H9 (cell line): ENCODE results near the gene TMBIM6. TPM values are rescaled to one million over a fixed set of nuclear protein-coding genes. Genes with fewer than 3 reads are reported as not detected.

Experiments used
- DNase-seq: peaks from one replicate; pipeline ENCODE4 v3.0.0-alpha.2; 2017
- H2AFZ ChIP-seq: one replicate; pipeline ENCODE4 v1.6.1; 2013; ENCODE audit warnings: mild to moderate bottlenecking, low read length, control low read depth, moderate library complexity
- H2AK5ac ChIP-seq: 2 replicates; pipeline ENCODE4 v1.6.1; 2013; ENCODE audit warnings: low read length, control low read depth, mixed read lengths; ENCODE audit not compliant: insufficient read length
- H2BK120ac ChIP-seq: one replicate; pipeline ENCODE4 v1.6.1; 2013; ENCODE audit warnings: low read depth, mild to moderate bottlenecking, low read length, control low read depth, inconsistent platforms; ENCODE audit not compliant: poor library complexity, severe bottlenecking
- H2BK12ac ChIP-seq: 2 replicates; pipeline ENCODE4 v1.6.1; 2013; ENCODE audit warnings: low read length, control low read depth, mixed read lengths, low read depth; ENCODE audit not compliant: insufficient read length
- H2BK15ac ChIP-seq: 2 replicates; pipeline ENCODE4 v1.6.1; 2013; ENCODE audit warnings: low read depth, low read length, control low read depth
- H2BK20ac ChIP-seq: one replicate; pipeline ENCODE4 v1.6.1; 2013; ENCODE audit warnings: low read depth, mild to moderate bottlenecking, low read length, control low read depth, inconsistent platforms; ENCODE audit not compliant: poor library complexity, severe bottlenecking
- H2BK5ac ChIP-seq: 2 replicates; pipeline ENCODE4 v1.6.1; 2013; ENCODE audit warnings: low read length, control low read depth, mixed read lengths; ENCODE audit not compliant: insufficient read length
- H3K14ac ChIP-seq: 2 replicates; pipeline ENCODE4 v1.6.1; 2013; ENCODE audit warnings: low read length, control low read depth; ENCODE audit not compliant: insufficient read depth
- H3K18ac ChIP-seq: 2 replicates; pipeline ENCODE4 v1.6.1; 2013; ENCODE audit warnings: low read depth, mild to moderate bottlenecking, mixed read lengths, low read length, control low read depth; ENCODE audit not compliant: insufficient read length
- H3K23ac ChIP-seq: 2 replicates; pipeline ENCODE4 v1.6.1; 2013; ENCODE audit warnings: low read length, control low read depth, mixed read lengths, low read depth; ENCODE audit not compliant: insufficient read length
- H3K23me2 ChIP-seq: 2 replicates; pipeline ENCODE4 v1.6.1; 2013; ENCODE audit warnings: low read depth, mild to moderate bottlenecking, mixed read lengths, low read length, control low read depth; ENCODE audit not compliant: insufficient read length, poor library complexity, severe bottlenecking
- H3K27ac ChIP-seq: 2 replicates; pipeline ENCODE4 v1.5.1; 2013; ENCODE audit warnings: low read length, control low read depth, mixed read lengths, low read depth; ENCODE audit not compliant: insufficient read length
- H3K27me3 ChIP-seq: 2 replicates; pipeline ENCODE4 v1.6.1; 2013; ENCODE audit warnings: low read length, control low read depth, inconsistent platforms; ENCODE audit not compliant: insufficient read depth
- H3K4ac ChIP-seq: 2 replicates; pipeline ENCODE4 v1.6.1; 2013; ENCODE audit warnings: low read depth, mild to moderate bottlenecking, control low read depth, inconsistent platforms, low read length, moderate library complexity
- H3K4me1 ChIP-seq: 2 replicates; pipeline ENCODE4 v1.6.1; 2013; ENCODE audit warnings: low read length, control low read depth, inconsistent platforms; ENCODE audit not compliant: insufficient read depth
- H3K4me2 ChIP-seq: 2 replicates; pipeline ENCODE4 v1.6.1; 2013; ENCODE audit warnings: low read length, control low read depth, mixed read lengths; ENCODE audit not compliant: insufficient read length, insufficient read depth
- H3K56ac ChIP-seq: 2 replicates; pipeline ENCODE4 v1.6.1; 2013; ENCODE audit warnings: low read depth, mild to moderate bottlenecking, mixed read lengths, low read length, control low read depth; ENCODE audit not compliant: insufficient read length
- H3K79me1 ChIP-seq: 2 replicates; pipeline ENCODE4 v1.6.1; 2013; ENCODE audit warnings: low read depth, mild to moderate bottlenecking, moderate library complexity, low read length, control low read depth, inconsistent platforms; ENCODE audit not compliant: insufficient read depth, poor library complexity, severe bottlenecking
- H3K79me2 ChIP-seq: 2 replicates; pipeline ENCODE4 v1.6.1; 2013; ENCODE audit warnings: low read length, control low read depth, inconsistent platforms; ENCODE audit not compliant: insufficient read depth
- H3K9ac ChIP-seq: 2 replicates; pipeline ENCODE4 v1.6.1; 2013; ENCODE audit warnings: low read length, control low read depth, mixed read lengths; ENCODE audit not compliant: insufficient read length; ENCODE audit errors: extremely low read depth
- H3K9me3 ChIP-seq: one replicate; pipeline ENCODE4 v1.6.1; 2013; ENCODE audit warnings: low read depth, low read length, inconsistent platforms; ENCODE audit not compliant: control insufficient read depth
- H3T11ph ChIP-seq: one replicate; pipeline ENCODE4 v1.6.1; 2013; ENCODE audit warnings: mild to moderate bottlenecking, low read length, control low read depth, inconsistent platforms
- H4K20me1 ChIP-seq: one replicate; pipeline ENCODE4 v1.6.1; 2013; ENCODE audit not compliant: control insufficient read depth, insufficient read length, insufficient read depth
- H4K5ac ChIP-seq: 2 replicates; pipeline ENCODE4 v1.6.1; 2013; ENCODE audit warnings: low read depth, mild to moderate bottlenecking, mixed read lengths, low read length, control low read depth; ENCODE audit not compliant: insufficient read length
- H4K8ac ChIP-seq: replicated peaks from 2 replicates; pipeline ENCODE4 v1.6.1; 2013; ENCODE audit warnings: low read length, control low read depth, mixed read lengths, low read depth; ENCODE audit not compliant: insufficient read length
- H4K91ac ChIP-seq: 2 replicates; pipeline ENCODE4 v1.6.1; 2013; ENCODE audit warnings: low read depth, mild to moderate bottlenecking, moderate library complexity, mixed read lengths, low read length, control low read depth; ENCODE audit not compliant: insufficient read length
- H3K27ac Mint-ChIP-seq, 3 experiments: 2 replicates in 2 of 3; 3 replicates in 1 of 3; pipeline ENCODE4 v1.8.0; 2020 to 2021; ENCODE audit warnings: mixed read lengths in 3 of 3, mild to moderate bottlenecking in 1 of 3, moderate library complexity in 1 of 3
- H3K27me3 Mint-ChIP-seq: 2 replicates; pipeline ENCODE4 v1.8.0; 2021; ENCODE audit warnings: low read depth, mild to moderate bottlenecking, moderate library complexity, mixed read lengths
- H3K36me3 Mint-ChIP-seq, 3 experiments: 2 replicates in 2 of 3; 3 replicates in 1 of 3; pipeline ENCODE4 v1.8.0; 2020 to 2021; ENCODE audit warnings: low read depth in 3 of 3, mixed read lengths in 3 of 3; ENCODE audit not compliant: insufficient read depth in 1 of 3
- H3K4me1 Mint-ChIP-seq, 2 experiments: 2 replicates each; pipeline ENCODE4 v1.8.0; 2020; ENCODE audit warnings: mixed read lengths in 2 of 2
- H3K4me3 Mint-ChIP-seq, 2 experiments: 2 replicates in 1 of 2; 3 replicates in 1 of 2; pipeline ENCODE4 v1.8.0; 2020 to 2021; ENCODE audit warnings: mild to moderate bottlenecking in 2 of 2, mixed read lengths in 2 of 2, moderate library complexity in 1 of 2
- H3K9me3 Mint-ChIP-seq, 2 experiments: 2 replicates in 1 of 2; 3 replicates in 1 of 2; pipeline ENCODE4 v1.8.0; 2020; ENCODE audit warnings: mild to moderate bottlenecking in 2 of 2, mixed read lengths in 2 of 2, moderate library complexity in 1 of 2
- WGBS: extraction: QIAGEN DNeasy Blood & Tissue Kit; methylation state at CpG from one replicate; pipeline ENCODE4 v1.1.7; 2013; ENCODE audit warnings: missing lambda C conversion rate, low lambda C conversion rate, mixed read lengths; ENCODE audit not compliant: insufficient read length; ENCODE audit errors: extremely low coverage; 5-methylcytosine and 5-hydroxymethylcytosine counted together
- total RNA-seq: library from RNA; stranded (reverse); gene quantifications from 2 replicates; pipeline ENCODE4 v1.2.1, GENCODE V29; 2021
- TF ChIP-seq, protein P1 (sequence below): fragments of 200-600 bp; sonication (generic); conservative IDR thresholded peaks from 3 replicates; pipeline ENCODE4 v1.8.0; 2021; ENCODE audit warnings: antibody characterized with exemption, mild to moderate bottlenecking

TMBIM6 gene
- total RNA-seq, 1 experiment from 2014 or later, result 362 TPM

GRCh38 chr12:49702009-49702408, 39.3 kb upstream of the TMBIM6 start:
- H2BK15ac ChIP-seq, result no peak overlapping the region
- no peaks in the 10 kb centered on the region for H3K27me3 ChIP-seq
- H2AK5ac ChIP-seq, result no peak overlapping the region
- no peaks in the 10 kb centered on the region for H3K9me3 ChIP-seq
- no peaks in the 10 kb centered on the region for H3K9me3 Mint-ChIP-seq
- H3K4ac ChIP-seq, result no peak overlapping the region
- H4K5ac ChIP-seq, result no peak overlapping the region
- TF ChIP-seq, protein P1, sequence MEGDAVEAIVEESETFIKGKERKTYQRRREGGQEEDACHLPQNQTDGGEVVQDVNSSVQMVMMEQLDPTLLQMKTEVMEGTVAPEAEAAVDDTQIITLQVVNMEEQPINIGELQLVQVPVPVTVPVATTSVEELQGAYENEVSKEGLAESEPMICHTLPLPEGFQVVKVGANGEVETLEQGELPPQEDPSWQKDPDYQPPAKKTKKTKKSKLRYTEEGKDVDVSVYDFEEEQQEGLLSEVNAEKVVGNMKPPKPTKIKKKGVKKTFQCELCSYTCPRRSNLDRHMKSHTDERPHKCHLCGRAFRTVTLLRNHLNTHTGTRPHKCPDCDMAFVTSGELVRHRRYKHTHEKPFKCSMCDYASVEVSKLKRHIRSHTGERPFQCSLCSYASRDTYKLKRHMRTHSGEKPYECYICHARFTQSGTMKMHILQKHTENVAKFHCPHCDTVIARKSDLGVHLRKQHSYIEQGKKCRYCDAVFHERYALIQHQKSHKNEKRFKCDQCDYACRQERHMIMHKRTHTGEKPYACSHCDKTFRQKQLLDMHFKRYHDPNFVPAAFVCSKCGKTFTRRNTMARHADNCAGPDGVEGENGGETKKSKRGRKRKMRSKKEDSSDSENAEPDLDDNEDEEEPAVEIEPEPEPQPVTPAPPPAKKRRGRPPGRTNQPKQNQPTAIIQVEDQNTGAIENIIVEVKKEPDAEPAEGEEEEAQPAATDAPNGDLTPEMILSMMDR, result no peak
- H3T11ph ChIP-seq, result no peak overlapping the region
- H4K8ac ChIP-seq, result no peak overlapping the region
- no peak overlapping the region for H4K91ac ChIP-seq
- no peak overlapping the region for H2BK120ac ChIP-seq
- H2BK5ac ChIP-seq, result no peak overlapping the region
- H4K20me1 ChIP-seq, result no peaks in the 10 kb centered on the region
- no peak overlapping the region for H3K56ac ChIP-seq
- H3K27me3 Mint-ChIP-seq, result no peaks in the 10 kb centered on the region
- H3K14ac ChIP-seq, result no peak overlapping the region
- no peak overlapping the region for H3K23ac ChIP-seq
- H3K27ac Mint-ChIP-seq, result 0 out of 7 replicates have a peak overlapping the region, but pooled peaks of 1 of the 3 experiments have one; percentile 27
- H3K27ac ChIP-seq, result no peak overlapping the region
- H3K79me1 ChIP-seq, result no peaks in the 10 kb centered on the region
- peaks cover 25% of the 10 kb centered on the region for H3K4me1 ChIP-seq
- H2BK12ac ChIP-seq, result no peak overlapping the region
- peaks cover 64 to 66% of the 10 kb centered on the region in 2 experiments for H3K4me1 Mint-ChIP-seq
- H3K18ac ChIP-seq, result no peak overlapping the region
- no peak overlapping the region for H3K4me3 Mint-ChIP-seq
- no peak for DNase-seq
- H3K9ac ChIP-seq, result no peak overlapping the region
- H3K36me3 Mint-ChIP-seq, result no peaks in the 10 kb centered on the region; a peak in 1 of 7 replicates
- H2BK20ac ChIP-seq, result no peak overlapping the region
- no CpG with 5 or more reads among the region's 3 CpGs for WGBS
- peaks cover 25% of the 10 kb centered on the region; the same call in 1 of the 2 replicates for H3K79me2 ChIP-seq
- H3K4me2 ChIP-seq, result no peak overlapping the region
- peaks cover 18% of the 10 kb centered on the region for H3K23me2 ChIP-seq
- H2AFZ ChIP-seq, result no peak overlapping the region
